HG02885 (cell line): ENCODE data around the gene CSNK1E.

Experiments
- ATAC-seq: cut with Tn5 transposase; IDR thresholded peaks from one replicate; pipeline ENCODE4 v1.9.1; 2021; ENCODE audit warnings: mild to moderate bottlenecking; ENCODE audit not compliant: unreplicated experiment, poor library complexity

CSNK1E gene

DNA sequence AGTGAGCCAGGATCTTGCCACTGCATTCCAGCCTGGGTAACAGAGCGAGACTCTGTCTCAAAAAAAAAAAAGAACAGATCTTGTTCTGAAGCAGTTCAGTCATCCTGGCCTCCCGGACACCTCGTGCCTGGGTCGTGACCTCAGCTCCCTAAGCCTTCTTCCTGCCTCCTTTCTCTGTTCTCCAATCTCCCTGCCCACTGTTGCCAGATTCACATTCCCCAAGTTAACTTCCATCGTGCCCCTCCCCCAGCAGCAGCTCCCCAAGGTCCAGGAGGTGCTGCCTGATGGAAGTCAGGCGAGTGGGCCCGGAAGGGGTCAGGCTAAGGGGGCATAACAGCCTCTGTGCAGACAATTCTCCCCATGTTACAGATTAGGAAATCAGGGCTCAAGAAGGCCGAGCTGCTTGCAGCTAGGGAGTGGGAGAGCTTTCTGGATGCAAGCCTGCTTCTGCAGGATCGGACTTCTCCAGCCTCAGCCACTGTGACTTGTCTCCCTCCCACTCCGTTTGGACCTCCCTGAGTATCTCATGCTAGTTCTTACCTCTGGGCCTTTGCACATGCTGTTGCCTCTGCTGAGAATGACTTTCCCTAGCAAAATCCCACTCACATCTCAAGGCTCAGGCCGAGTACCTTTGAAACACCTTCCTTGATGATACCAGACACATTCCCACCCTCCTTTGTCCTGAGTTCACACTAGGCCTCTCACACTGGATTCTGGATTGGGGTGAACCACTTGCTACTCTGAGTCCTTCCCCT, 30.1 kb downstream of the CSNK1E start:
- no peak for ATAC-seq

DNA sequence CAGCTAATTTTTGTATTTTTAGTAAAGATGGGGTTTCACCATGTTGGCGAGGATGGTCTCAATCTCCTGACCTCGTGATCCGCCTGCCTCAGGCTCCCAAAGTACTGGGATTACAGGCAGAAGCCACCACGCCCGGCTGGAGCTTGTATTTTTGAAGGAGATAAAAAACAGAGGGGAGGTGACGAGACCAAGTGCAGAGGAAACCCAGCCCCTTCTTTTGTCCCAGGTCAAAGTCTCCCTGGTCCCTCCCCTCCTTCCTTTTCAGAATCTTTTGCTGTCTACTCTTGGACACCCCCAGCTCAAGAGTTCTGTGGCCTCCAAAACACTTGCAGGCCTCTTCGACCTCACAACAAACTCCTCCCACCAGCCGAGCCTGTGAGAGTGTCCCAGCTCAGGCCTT, 32.2 kb downstream of the CSNK1E start:
- ATAC-seq: no peak

DNA sequence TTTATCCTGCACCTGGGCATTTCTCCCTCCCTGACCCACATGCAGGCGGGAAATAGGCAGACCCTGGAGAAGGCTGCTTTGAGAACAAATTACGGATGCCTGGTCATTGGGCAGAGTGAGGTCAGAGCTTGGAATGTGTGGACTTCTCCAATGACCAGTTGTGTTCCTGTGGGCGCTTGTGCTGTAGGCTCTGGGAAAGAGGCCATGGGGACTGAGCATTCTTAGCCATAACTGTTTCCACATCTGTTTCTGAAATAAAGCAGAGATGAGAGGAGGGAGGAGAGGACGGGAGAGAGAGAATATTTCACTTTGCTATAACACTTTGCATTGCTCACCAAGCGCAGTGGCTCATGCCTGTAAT, 33.2 kb downstream of the CSNK1E start:
- ATAC-seq: no peak

DNA sequence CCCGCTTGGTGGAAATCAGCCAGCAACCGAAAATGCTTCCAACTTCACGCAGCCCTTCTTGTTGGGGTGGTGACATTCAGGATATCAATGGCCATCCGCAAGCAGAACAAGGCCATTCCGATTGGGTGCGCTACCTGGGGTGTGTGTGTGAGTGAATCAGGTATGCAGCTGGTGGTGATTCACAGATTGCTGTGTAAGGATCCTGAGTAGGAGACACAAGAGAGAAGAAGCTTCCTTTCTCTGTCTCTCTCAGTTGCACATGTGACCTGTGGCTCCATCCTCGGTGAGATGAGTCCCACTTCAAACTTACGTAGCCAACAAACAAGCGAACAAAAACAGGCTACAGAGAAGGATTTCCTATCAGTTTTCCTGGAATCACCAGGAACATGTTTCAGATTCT, 34.8 kb downstream of the CSNK1E start:
- no peak for ATAC-seq

DNA sequence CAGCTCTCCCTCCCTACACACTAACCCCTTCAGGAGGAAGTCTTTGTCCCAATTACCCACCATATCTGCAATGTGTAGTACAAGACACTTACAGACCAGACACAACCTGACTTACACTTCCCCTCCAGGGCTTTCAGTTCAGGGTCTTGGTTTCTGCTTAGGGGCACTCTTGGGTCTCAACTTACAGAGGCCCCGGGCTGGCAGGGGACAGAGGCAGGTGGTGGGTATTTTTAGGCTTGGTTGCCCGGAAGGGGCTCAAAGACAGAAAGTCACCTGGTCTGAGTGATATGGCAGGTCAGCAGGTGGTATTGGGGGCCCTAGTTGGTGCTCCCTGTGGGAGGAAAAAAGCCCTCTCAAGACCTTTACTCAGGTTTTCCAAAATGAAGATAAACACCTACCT, 41.1 kb downstream of the CSNK1E start:
- ATAC-seq: no peak

DNA sequence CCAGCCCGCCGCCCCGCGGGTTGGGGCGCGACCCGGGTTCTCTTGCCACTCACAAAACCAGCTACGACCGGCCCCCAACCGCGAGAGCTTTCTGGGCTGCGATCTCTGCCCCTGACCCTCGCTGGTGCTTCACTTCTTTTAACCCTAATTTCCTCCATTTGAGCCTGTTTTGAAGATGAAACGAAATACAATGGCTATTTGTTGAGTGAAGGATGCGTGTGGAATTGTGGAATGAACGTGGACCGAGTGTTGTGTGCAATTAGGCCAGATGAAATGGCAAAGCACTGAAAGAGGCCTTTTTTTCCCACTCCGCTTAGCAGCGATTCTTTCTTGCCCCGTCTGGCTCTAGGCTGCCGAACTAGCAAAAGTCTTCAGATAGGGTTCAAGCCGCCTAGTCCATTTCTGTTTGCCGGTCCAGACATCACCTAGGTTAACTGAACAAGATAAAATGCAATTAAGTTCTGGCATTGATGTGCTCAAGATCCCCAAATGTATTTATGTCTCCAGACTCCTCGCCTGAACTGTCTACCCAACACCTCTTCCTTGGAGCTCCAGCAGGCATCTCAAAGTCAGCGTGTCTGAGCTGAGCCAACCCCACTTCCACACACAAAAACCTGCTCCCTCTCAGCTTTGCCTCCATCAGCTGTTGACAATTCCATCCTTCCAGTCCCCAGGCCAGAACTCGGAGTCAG, 44.0 kb downstream of the CSNK1E start:
- no peak for ATAC-seq

DNA sequence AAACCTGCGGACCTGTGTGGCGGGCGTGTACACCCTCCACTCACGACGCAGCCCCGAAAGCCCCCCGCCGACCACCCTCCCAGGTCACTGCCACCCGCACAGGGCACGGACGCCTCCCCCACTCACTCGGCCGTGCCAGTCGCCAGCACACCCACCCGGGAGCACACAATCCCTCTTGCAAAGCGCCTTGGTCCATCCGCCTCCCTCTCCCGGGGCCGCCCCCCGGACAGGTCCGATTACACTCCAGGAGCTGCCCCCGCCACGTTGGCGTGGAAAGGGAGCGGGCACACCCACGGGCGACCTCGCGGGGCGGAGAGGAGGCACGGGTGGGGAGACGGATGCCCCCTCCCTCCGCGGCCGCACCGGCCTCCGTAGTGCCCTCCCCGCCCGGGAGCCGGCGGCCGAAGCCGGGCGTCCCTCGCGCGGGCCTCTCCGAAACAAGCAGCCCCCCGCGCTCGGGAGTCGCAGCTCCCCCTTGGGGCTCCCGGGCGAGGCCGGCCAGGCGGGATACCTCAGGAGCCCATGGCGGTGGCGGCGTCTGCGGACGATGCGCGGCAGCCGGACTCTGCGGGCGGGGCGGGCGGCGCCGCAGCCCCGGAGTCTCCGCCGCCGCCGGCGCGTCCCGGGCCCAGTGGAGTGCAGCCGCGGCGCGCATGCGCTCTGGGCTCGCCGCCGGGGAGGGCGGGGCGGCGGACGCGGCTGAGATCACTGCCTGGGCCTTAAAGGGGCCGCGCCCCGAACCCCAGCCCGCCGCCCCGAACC, 44.7 kb downstream of the CSNK1E start, which contains the start of gene TMEM184B:
Gene TMEM184B, minus strand, starts transcription at position 638 of the 762 bp plus-strand sequence. CDS start 25,049 bp downstream, outside the sequence.
- ATAC-seq: peak; percentile 86

DNA sequence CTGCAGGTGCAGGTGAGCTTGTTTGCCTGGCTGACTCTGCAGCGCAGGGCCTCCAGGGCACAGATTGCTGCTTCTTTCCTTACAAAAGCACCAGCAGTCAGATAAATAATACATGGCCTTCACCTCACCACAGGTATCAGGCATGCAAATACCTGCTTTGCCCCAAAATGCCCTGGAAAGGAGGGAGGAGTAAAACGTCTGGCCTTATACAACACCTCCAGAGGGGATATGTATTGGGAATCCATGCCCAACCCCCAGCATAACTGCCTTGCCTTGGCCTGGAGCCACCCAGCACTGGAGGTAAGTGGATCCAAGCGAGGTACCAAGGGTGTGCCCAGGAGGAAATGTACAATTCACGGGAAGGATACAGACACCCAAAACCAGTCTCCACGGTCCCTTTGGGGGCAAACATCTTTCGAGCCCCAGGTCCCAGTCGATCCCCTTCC, 45.3 kb downstream of the CSNK1E start:
- no peak for ATAC-seq

DNA sequence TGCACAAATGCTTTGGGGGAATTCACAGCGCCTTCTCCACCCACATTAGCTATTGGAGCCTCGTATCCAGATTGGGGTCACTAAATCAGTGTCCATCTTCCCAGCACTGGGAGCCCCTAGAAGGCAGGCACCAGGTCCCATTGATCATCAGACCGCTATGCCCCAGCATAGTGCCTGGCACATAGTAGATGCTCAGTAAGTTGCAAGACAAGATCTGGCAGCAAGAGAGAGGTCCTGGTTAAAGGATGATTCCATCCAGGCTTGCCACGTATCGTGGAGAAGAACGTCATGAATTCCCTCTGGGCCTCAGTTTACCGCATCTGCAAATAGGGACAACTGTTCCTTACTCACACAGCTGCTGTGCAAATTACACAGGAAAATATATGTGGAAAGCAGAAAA, 46.1 kb downstream of the CSNK1E start:
- ATAC-seq: no peak

DNA sequence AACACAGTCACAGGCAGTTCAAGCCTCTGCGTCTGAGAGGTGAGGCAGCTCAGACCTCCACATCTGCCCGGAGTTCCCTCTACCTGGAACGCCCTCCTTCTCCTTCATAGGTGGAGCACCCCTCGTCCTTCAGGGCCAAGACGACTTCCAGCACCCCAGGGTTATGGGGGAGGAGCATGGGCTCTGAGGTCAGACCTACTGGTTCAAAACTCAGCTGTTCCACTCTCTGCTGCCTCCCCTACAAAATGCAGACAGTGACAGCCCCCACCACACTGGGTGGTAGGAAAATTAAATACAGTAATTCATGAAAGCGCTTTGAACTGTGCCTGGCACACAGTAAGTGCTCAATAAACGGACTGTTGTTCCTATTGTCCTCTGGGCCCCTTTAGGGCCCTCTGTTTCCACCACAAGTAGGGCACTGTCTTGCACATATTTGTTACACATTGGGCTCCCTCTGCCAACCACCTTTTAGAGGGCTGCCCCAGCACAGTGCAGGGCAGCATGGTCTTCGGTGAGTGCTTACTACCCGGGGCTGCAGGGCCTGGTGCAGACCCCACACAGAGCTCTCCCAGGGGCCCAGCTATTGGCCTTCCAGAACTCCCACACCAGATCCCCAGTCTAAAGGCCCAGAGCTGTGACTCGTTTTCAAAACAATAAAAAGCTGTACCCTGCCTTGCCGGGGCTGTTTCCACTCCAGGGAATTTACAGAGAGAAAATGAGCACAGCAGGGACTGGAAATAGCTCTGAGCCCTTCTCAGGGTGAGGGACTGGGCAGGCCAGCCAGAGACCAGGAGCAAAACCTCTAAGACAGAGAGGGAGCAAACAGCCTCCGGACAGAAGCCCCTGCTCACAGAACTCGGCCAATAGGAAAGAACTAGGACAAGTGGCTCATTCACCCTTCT, 46.9 kb downstream of the CSNK1E start:
- no peak for ATAC-seq

DNA sequence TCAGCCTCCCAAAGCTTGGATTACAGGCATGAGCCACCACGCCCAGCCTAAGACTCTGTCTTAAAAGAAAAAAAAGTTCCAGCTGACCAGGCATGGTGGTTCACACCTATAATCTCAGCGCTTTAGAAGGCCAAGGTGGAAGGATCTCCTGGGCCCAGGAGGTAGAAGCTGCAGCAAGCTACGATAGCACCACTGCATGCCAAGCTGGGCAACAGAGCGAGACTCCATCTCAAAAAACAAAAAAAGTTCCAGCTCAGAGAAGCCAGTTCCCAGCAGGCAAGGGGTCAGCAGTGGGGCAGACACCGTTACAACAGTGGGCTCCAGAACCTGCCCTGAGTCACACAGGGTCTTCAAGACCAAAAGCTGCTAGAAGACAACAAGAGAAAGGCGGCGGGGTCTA, 47.8 kb downstream of the CSNK1E start:
- no peak for ATAC-seq

DNA sequence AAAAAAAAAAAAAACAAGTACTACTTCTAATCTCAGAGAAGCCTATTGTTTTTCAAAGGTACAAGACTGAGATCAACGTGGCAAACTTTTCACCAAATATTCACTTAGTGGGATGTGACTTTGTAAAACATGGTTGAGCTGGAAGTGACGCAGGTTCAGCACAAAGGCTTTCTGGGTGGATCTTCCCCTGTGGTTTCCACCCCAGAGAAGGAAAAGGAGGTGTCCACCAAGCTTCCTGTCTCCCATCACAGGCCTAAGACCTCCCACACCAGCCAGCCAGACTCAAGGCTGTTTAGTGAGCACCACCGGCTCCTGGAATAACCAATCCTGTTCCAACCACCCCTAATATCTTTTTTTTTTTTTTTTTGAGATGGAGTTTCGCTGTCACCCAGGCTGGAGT, 50.1 kb downstream of the CSNK1E start:
- ATAC-seq: no peak

DNA sequence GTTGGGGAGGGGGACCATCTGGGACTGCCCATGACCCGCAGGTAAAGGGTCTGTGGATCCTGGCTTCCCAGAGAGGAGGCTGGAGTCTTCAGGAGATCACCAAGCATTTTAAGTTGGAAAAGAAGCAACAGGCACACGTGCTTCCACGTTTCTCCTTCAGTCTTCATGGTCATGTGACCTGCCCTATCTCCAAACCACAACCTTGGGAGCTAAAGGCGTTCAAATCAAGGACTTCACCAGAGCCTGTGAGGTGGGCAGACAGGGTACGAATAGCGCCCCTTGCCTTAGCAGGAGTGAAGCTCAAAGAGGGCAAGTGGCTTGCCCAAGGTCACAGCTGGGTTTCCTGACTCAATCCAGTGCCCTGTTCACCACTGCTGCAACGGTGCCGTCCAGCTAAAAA, 51.1 kb downstream of the CSNK1E start:
- no peak for ATAC-seq

DNA sequence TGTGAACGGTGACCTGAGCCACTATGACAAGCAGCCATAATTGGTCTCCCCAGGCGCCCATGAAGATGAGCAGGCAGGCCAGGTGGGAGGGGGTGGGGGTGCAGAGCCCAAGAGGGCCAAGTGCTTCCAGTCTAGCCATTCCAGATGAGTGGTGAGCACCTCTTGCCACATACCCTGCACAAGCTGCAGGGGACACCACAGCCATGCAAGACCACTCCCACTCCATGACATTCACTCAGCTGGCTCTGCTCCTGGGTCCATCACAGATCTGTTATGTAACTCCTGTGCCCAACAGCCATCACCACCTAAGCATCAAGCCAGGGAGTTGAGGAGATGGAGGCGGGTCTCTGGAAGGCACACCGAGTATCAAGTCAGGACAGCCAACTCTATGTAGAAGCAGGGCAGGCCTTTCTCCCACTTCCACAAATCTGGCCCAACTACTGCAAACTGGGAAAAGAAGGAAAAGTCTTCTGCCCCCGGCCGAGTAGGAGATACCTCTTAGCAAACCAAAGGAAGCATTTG, 52.9 kb downstream of the CSNK1E start:
- no peak for ATAC-seq

DNA sequence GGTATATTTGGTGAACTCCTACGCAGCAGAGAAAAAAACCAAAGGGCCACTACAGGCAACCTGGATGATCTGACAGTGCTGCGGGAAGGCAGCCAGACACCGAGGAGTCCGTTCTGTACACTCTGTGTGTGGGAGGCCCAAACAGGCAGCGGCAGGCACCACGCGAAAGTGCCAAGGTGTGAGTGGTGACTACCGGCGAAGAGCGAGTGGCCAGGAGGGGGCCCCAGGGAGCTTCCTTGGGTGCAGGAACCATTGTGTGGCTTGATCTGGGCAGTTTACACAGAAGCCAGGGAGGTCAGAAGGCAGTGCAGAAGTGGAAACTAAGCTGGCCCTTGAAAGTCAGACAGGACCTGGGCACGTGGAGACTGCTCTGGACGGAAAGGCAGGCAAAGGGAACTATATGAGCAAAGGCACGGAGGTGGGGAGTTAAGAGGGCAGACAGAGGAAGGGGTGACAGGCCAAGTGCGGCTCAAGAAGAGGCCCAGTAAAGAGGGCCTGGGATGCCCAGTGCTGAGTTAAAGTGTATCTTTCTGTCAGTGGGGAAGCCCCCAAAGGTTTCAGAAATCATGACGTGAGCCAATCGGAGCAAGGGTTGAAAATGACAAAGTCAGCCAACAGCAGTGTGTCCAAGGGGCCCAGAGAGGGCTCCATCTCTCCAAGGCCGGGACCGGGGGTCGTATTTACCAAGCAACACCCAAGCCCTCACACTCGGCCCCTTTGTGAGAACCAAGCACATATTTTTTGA, 55.0 kb downstream of the CSNK1E start:
- no peak for ATAC-seq

DNA sequence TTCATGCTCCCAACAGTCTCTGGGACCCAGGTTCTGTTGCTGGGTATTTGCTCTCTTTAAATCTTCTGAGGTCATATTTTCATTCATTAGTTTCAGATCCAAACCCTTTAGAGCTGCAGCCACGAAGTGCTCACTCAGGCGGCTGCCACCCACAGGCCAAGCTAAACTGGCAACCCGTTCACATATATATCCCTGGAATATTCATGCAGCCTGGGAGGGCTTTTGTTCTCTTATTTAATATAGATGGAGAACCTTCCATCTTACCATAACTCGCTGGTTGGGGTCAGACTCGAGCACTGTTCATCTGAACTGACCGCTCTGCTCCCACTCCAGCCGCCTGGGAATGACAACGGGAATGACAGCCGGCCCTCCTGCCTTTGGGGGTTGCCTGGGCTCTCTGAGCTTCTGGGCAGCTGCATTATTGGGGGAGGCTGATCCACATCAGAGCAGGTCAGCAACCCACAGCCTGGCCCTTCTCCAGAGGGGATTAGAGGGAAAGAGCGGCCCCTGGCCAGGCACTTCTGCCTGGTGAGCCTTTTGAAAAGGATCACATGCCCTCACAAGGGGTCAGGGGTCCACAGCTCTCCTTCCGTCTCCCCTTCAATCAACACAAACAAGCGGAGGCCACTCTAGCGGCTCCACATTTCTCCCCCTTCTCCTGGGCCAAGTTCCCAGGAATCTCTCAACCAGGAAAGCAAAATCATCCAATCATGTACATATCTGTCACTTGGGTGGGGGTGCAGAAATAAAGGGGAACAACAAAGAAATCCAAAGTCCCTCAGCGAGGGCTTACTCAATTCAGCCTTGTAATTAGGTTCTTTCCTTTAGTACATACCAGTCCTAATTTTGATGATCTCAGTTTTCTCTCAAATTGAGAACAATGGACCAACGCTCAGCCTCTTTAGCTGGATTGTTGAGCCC, 56.2 kb downstream of the CSNK1E start:
- no peak for ATAC-seq

DNA sequence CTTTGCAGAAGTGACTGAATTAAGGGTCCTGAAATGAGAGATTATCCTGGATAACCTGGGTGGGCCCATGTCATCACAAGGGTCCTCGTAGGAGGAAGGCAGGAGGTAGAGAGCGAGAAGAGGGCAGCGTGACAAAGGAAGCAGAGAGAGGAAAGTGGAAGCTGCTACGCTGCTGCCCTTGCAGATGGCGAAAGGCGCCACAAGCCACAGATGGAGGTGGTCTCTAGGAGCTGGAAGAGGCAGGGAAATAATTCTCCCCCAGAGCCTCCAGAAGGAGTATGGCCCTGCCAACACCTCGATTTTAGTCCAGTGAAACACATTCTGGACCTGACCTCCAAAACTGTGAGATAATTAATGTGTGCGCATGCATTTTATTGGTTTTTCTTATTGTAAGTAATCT, 57.9 kb downstream of the CSNK1E start:
- no peak for ATAC-seq

DNA sequence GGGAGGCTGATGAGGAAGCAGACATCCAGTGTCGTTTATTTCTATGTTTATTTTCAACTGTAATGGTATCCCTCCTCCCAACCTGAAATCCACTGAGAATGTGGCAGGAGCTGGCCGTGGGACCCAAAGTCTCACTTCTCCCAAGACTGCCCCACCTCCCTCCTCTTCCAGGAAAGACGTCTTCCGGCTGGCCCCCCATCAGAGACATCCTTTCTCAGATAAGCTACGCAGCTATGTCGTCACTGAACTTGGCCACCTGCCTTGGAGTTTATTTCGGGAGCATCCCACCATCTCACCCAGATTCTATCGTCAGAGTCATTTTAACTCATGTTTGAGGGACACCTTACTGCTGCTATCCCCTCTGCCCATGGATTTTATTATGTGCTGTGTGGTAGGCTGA, 58.3 kb downstream of the CSNK1E start:
- ATAC-seq: no peak
